SK-N-SH (cell line): Measurements from ENCODE around the gene XK. TPM values are rescaled to one million over a fixed set of nuclear protein-coding genes. Genes with fewer than 3 reads are reported as not detected.

ENCODE experiments used
- CTCF ChIA-PET: fragments of 300-600, 350-600 bp; formaldehyde crosslinking; extraction: SDS; loops from one replicate; lab custom pipeline; 2021; lab: Yijun Ruan, JAX
- POLR2A ChIA-PET: fragments of 350-600 bp; sonication (Branson Sonifier 250); formaldehyde crosslinking; extraction: SDS; loops from one replicate; lab custom pipeline; 2020; ENCODE audit warnings: antibody characterized with exemption, inconsistent platforms; lab: Yijun Ruan, JAX
- DNase-seq: peaks from one replicate; pipeline ENCODE4 v3.0.0; 2012
- H2AFZ ChIP-seq: fragments of 200-600 bp; sonication (generic); 2 replicates; pipeline ENCODE4 v1.8.1; 2016; ENCODE audit warnings: antibody characterized with exemption, mild to moderate bottlenecking, low read depth
- H3F3A ChIP-seq: fragments of 200-600 bp; sonication (generic); replicated peaks from 2 replicates; pipeline ENCODE3; 2016; ENCODE audit warnings: antibody characterized with exemption, mild to moderate bottlenecking; ENCODE audit not compliant: insufficient read depth
- H3K27ac ChIP-seq, 2 experiments: fragments of 200-500 bp in 1 of 2; fragments of 200-600 bp in 1 of 2; sonication (Bioruptor generic) in 1 of 2; sonication (generic), shearing (Covaris generic) in 1 of 2; 2 replicates each; pipeline versions ENCODE4 v1.5.1 to v1.6.1; 2014 to 2016; ENCODE audit warnings: low read depth in 2 of 2, inconsistent platforms in 1 of 2, low read length in 1 of 2, mild to moderate bottlenecking in 1 of 2, mixed read lengths in 1 of 2
- H3K27me3 ChIP-seq: fragments of 200-600 bp; sonication (generic), shearing (Covaris generic); 2 replicates; pipeline ENCODE4 v1.6.1; 2016; ENCODE audit warnings: mixed run types; ENCODE audit not compliant: insufficient read depth
- H3K36me3 ChIP-seq, 2 experiments: fragments of 200-500 bp in 1 of 2; fragments of 200-600 bp in 1 of 2; sonication (Bioruptor generic) in 1 of 2; sonication (generic) in 1 of 2; replicated peaks in 1 of 2; 2 replicates each; pipeline versions ENCODE3 to v1.5.1; 2014 to 2016; ENCODE audit warnings: low read length in 1 of 2, mild to moderate bottlenecking in 1 of 2; ENCODE audit not compliant: insufficient read depth in 2 of 2, control insufficient read depth in 1 of 2
- H3K4me1 ChIP-seq, 2 experiments: fragments of 200-500 bp in 1 of 2; fragments of 200-600 bp in 1 of 2; sonication (Bioruptor generic) in 1 of 2; sonication (generic), shearing (Covaris generic) in 1 of 2; 2 replicates each; pipeline versions ENCODE4 v1.5.1 to v1.6.1; 2014 to 2016; ENCODE audit warnings: low read depth in 1 of 2, low read length in 1 of 2, mixed run types in 1 of 2; ENCODE audit not compliant: insufficient read depth in 2 of 2, control insufficient read depth in 1 of 2
- H3K4me2 ChIP-seq: fragments of 200-600 bp; sonication (generic), shearing (Covaris generic); 2 replicates; pipeline ENCODE4 v1.6.1; 2017; ENCODE audit warnings: mixed run types
- H3K4me3 ChIP-seq, 2 experiments: fragments of 200-500 bp in 1 of 2; fragments of 200-600 bp in 1 of 2; sonication (Bioruptor generic) in 1 of 2; sonication (generic), shearing (Covaris generic) in 1 of 2; 2 replicates each; pipeline versions ENCODE4 v1.5.1 to v1.8.1; 2014 to 2016; ENCODE audit warnings: low read depth in 2 of 2, inconsistent platforms in 1 of 2, low read length in 1 of 2, mild to moderate bottlenecking in 1 of 2, mixed read lengths in 1 of 2, moderate library complexity in 1 of 2
- H3K79me2 ChIP-seq: fragments of 200-600 bp; sonication (generic); 2 replicates; pipeline ENCODE4 v1.8.1; 2017; ENCODE audit warnings: mild to moderate bottlenecking; ENCODE audit not compliant: insufficient read depth
- H3K9ac ChIP-seq: fragments of 200-600 bp; sonication (generic); 2 replicates; pipeline ENCODE4 v1.6.1; 2017; ENCODE audit warnings: mixed run types
- H3K9me2 ChIP-seq: fragments of 200-600 bp; sonication (generic); 2 replicates; pipeline ENCODE4 v1.6.1; 2017; ENCODE audit warnings: mixed run types
- H3K9me3 ChIP-seq: fragments of 200-600 bp; sonication (generic); 2 replicates; pipeline ENCODE4 v1.6.1; 2017; ENCODE audit warnings: mixed run types, mild to moderate bottlenecking, moderate library complexity
- H4K20me1 ChIP-seq: fragments of 200-600 bp; sonication (generic); 2 replicates; pipeline ENCODE4 v1.6.1; 2017; ENCODE audit warnings: mild to moderate bottlenecking, mixed run types; ENCODE audit not compliant: insufficient read depth
- CTCF ChIP-seq: fragments of 200-600 bp; sonication (generic); IDR thresholded peaks from 2 replicates; pipeline ENCODE4 v1.6.1; 2017; ENCODE audit warnings: antibody characterized with exemption, mild to moderate bottlenecking, moderate library complexity
- FOXJ3 ChIP-seq: sonication (generic); formaldehyde crosslinking; IDR thresholded peaks from 2 replicates; pipeline ENCODE4 v1.5.1; 2020; ENCODE audit warnings: mild to moderate bottlenecking, missing genetic modification reagents
- JUND ChIP-seq: IDR thresholded peaks from 2 replicates; pipeline ENCODE4 v1.4.0; 2012
- MAX ChIP-seq: IDR thresholded peaks from 2 replicates; pipeline ENCODE4 v1.4.0; 2012; ENCODE audit warnings: low read depth
- PBX3 ChIP-seq: IDR thresholded peaks from 2 replicates; pipeline ENCODE4; 2012
- RAD21 ChIP-seq: IDR thresholded peaks from 2 replicates; pipeline ENCODE4 v1.6.1; 2012; ENCODE audit warnings: mild to moderate bottlenecking, low read length
- REST ChIP-seq: IDR thresholded peaks from 2 replicates; pipeline ENCODE4 v1.6.1; 2012; ENCODE audit warnings: mild to moderate bottlenecking, low read depth, low read length, moderate library complexity
- RFX5 ChIP-seq: IDR thresholded peaks from 2 replicates; pipeline ENCODE4 v1.6.1; 2012; ENCODE audit warnings: mild to moderate bottlenecking, improper control_type of control experiment, low read length
- RXRA ChIP-seq: IDR thresholded peaks from 2 replicates; pipeline ENCODE4 v1.4.0; 2012; ENCODE audit warnings: low read depth, mild to moderate bottlenecking, borderline replicate concordance
- SMC3 ChIP-seq: IDR thresholded peaks from 2 replicates; pipeline ENCODE4 v1.6.1; 2012; ENCODE audit warnings: low read depth, low read length, improper control_type of control experiment
- TAF1 ChIP-seq: IDR thresholded peaks from 2 replicates; pipeline ENCODE4 v1.6.1; 2012; ENCODE audit warnings: low read depth, mild to moderate bottlenecking, low read length, moderate library complexity, borderline replicate concordance
- USF1 ChIP-seq: IDR thresholded peaks from 2 replicates; pipeline ENCODE4 v1.4.0; 2012; ENCODE audit warnings: low read depth, borderline replicate concordance
- WGBS: methylation state at CpG from one replicate; pipeline ENCODE4 v1.1.6; 2017; ENCODE audit warnings: low lambda C conversion rate; 5-methylcytosine and 5-hydroxymethylcytosine counted together
- polyA plus RNA-seq, 3 experiments: library from polyadenylated mRNA; depleted of rRNA; stranded (reverse); fragments of >200 nt; gene quantifications; 2 replicates each; pipeline ENCODE4 v1.2.3, GENCODE V29; 2012

XK gene
- polyA plus RNA-seq, 1 of the 3 experiments (the other 2 are of a cell fraction): not detected

DNA sequence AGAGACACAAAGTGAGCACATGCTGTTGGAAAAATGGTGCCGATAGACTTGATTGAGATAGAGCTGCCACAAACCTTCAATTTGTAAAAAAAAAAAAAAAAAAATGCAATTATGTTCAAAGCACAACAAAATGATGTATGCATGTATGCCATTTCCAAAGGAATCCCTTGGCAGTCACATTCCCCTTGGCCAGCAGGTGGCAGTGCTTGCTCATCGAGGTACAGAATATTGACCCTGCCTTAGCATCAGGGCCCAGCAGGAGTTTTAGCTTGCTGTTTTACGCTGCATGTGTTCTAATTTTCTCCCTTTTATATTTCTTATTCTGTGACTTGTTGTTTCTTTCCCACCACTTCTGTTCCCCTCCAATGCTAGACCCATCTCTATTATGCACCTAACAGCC lies 59.8 kb downstream of the XK start:
- DNase-seq: peak; percentile 55
- Histone ChIP-seq H3K4me1 (no peaks in the 10 kb centered on the region), H3K36me3 (no peaks in the 10 kb centered on the region), H3K9me2 (no peaks in the 10 kb centered on the region), H3K27me3 (no peaks in the 10 kb centered on the region; the same call in 1 of the 2 replicates), H3K9ac (no peak overlapping the region), H3F3A (no peaks in the 10 kb centered on the region), H3K27ac (no peak overlapping the region), H3K9me3 (no peaks in the 10 kb centered on the region), H2AFZ (no peak overlapping the region), H4K20me1 (no peaks in the 10 kb centered on the region), H3K4me2 (no peak overlapping the region), H3K4me3 (no peak overlapping the region; a peak in 1 of 4 replicates), H3K79me2 (no peaks in the 10 kb centered on the region)
- 28% methylated on average over 3 of the region's 3 CpGs for WGBS
- POLR2A ChIA-PET: no interaction called here
- CTCF ChIA-PET: interaction anchor here (0.6 to 5.4 kb wide), 40 partner anchors 9 to 584 kb away, joined by 3 to 49 read pairs (median 4); partner anchors contain the start of gene CYBB
- TF ChIP-seq RXRA (no peak), RAD21 (peak; percentile 77), CTCF (peak; percentile 91), MAX (no peak), REST (no peak), SMC3 (peak; percentile 73)
- TF ChIP-seq, all 33 proteins: peak for 3

- no peak overlapping the region for H3K9ac ChIP-seq
- CTCF ChIA-PET: interaction anchor here (0.6 to 5.4 kb wide), 40 partner anchors 8 to 583 kb away, joined by 3 to 49 read pairs (median 4); partner anchors contain the start of gene CYBB
- H3K9me3 ChIP-seq: no peaks in the 10 kb centered on the region
- 22% methylated on average over 1 of the region's 1 CpG for WGBS
- no peak overlapping the region for H3K27ac ChIP-seq
- no peaks in the 10 kb centered on the region for H4K20me1 ChIP-seq
- H3K9me2 ChIP-seq: no peaks in the 10 kb centered on the region
- no peak overlapping the region for H3K4me3 ChIP-seq
- H3K4me1 ChIP-seq: no peaks in the 10 kb centered on the region
- H3F3A ChIP-seq: no peaks in the 10 kb centered on the region
- no peak overlapping the region for H3K4me2 ChIP-seq
- TF ChIP-seq JUND: no peak
- no peak for TF ChIP-seq RFX5
- no peak for TF ChIP-seq USF1
- no peak for TF ChIP-seq RXRA
- TF ChIP-seq PBX3: no peak
- TF ChIP-seq FOXJ3: no peak
- no peak for TF ChIP-seq TAF1
- H3K27me3 ChIP-seq: no peaks in the 10 kb centered on the region; the same call in 1 of the 2 replicates
- POLR2A ChIA-PET: no interaction called here
- H2AFZ ChIP-seq: no peak overlapping the region
- DNase-seq: no peak
- no peaks in the 10 kb centered on the region for H3K79me2 ChIP-seq
- no peaks in the 10 kb centered on the region for H3K36me3 ChIP-seq
Observed at GRCh38 chrX:37745835-37746217, 60.2 kb downstream of the XK start.
